Neural progenitor cell (in vitro differentiated cells): ENCODE data around the gene RERE. TPM values are rescaled to one million over a fixed set of nuclear protein-coding genes. Genes with fewer than 3 reads are reported as not detected.

Source experiments
- DNase-seq: peaks from one replicate; pipeline ENCODE4 v3.0.0-alpha.2; 2016; ENCODE audit warnings: low spot score
- H2AFZ ChIP-seq: fragments of 200-600 bp; sonication (generic); replicated peaks from 2 replicates; pipeline ENCODE4 v1.6.1; 2016; ENCODE audit warnings: antibody characterized with exemption
- H3F3A ChIP-seq: fragments of 200-600 bp; sonication (generic); 2 replicates; pipeline ENCODE4 v1.6.1; 2016; ENCODE audit warnings: antibody characterized with exemption, low read depth
- H3K27ac ChIP-seq: fragments of 200-600 bp; sonication (generic); 2 replicates; pipeline ENCODE4 v1.5.1; 2016; ENCODE audit warnings: mild to moderate bottlenecking
- H3K27me3 ChIP-seq: fragments of 200-600 bp; sonication (generic); 2 replicates; pipeline ENCODE4 v1.6.1; 2016; ENCODE audit warnings: mild to moderate bottlenecking, moderate library complexity
- H3K36me3 ChIP-seq: fragments of 200-600 bp; sonication (generic); 2 replicates; pipeline ENCODE4 v1.5.1; 2016
- H3K4me1 ChIP-seq: fragments of 200-600 bp; sonication (generic); 2 replicates; pipeline ENCODE4 v1.6.1; 2016; ENCODE audit warnings: mixed run types
- H3K4me2 ChIP-seq: fragments of 200-600 bp; sonication (generic); 2 replicates; pipeline ENCODE4 v1.6.1; 2016
- H3K4me3 ChIP-seq: fragments of 200-600 bp; sonication (generic); 2 replicates; pipeline ENCODE4 v1.5.1; 2016
- H3K79me2 ChIP-seq: fragments of 200-600 bp; sonication (generic); 2 replicates; pipeline ENCODE4 v1.6.1; 2016; ENCODE audit warnings: low read depth
- H3K9ac ChIP-seq: fragments of 200-600 bp; sonication (generic); 2 replicates; pipeline ENCODE4 v1.6.1; 2016
- H3K9me3 ChIP-seq: fragments of 200-600 bp; sonication (generic); 2 replicates; pipeline ENCODE4 v1.5.1; 2016; ENCODE audit warnings: low read depth
- H4K20me1 ChIP-seq: fragments of 200-600 bp; sonication (generic); 2 replicates; pipeline ENCODE4 v1.6.1; 2016; ENCODE audit warnings: low read depth
- H3K27ac Mint-ChIP-seq: 3 replicates; pipeline ENCODE4 v1.8.0; 2021; ENCODE audit warnings: mixed read lengths
- H3K27me3 Mint-ChIP-seq: 2 replicates; pipeline ENCODE4 v1.8.0; 2022; ENCODE audit warnings: low read depth, mild to moderate bottlenecking, inconsistent platforms, moderate library complexity, mixed read lengths; ENCODE audit not compliant: insufficient read depth
- H3K36me3 Mint-ChIP-seq: 3 replicates; pipeline ENCODE4 v1.8.0; 2021; ENCODE audit warnings: mixed read lengths
- H3K4me1 Mint-ChIP-seq: 3 replicates; pipeline ENCODE4 v1.8.0; 2021; ENCODE audit warnings: mixed read lengths
- H3K4me3 Mint-ChIP-seq: 3 replicates; pipeline ENCODE4 v1.8.0; 2021; ENCODE audit warnings: mild to moderate bottlenecking, moderate library complexity, mixed read lengths
- H3K9me3 Mint-ChIP-seq: 3 replicates; pipeline ENCODE4 v1.8.0; 2020; ENCODE audit warnings: mixed read lengths
- EZH2 ChIP-seq: fragments of 200-600 bp; sonication (generic); IDR thresholded peaks from 2 replicates; pipeline ENCODE4 v1.6.1; 2017; ENCODE audit warnings: antibody characterized with exemption, mild to moderate bottlenecking, moderate library complexity
- EZH2phosphoT487 ChIP-seq: fragments of 200-600 bp; sonication (generic); IDR thresholded peaks from 2 replicates; pipeline ENCODE4 v1.6.1; 2017; ENCODE audit warnings: antibody characterized with exemption
- total RNA-seq: library from RNA; depleted of rRNA; stranded (reverse); fragments of >200 nt; gene quantifications from 2 replicates; pipeline ENCODE4 v1.2.3, GENCODE V29; 2015; ENCODE audit warnings: low replicate concordance
- TF ChIP-seq, protein P1 (sequence below): fragments of 200-600 bp; sonication (generic); IDR thresholded peaks from 2 replicates; pipeline ENCODE4 v1.5.1; 2017; ENCODE audit warnings: antibody characterized with exemption, mild to moderate bottlenecking

Gene RERE
- total RNA-seq, 1 donor from 2014 or later, result 29.8 TPM

- peaks cover 55% of the 10 kb centered on the region for H3K36me3 Mint-ChIP-seq
- peaks cover 19% of the 10 kb centered on the region for H3K4me1 Mint-ChIP-seq
- peaks cover 53% of the 10 kb centered on the region for H3K9me3 Mint-ChIP-seq
- no peak overlapping the region for H3K9ac ChIP-seq
- H3K4me2 ChIP-seq, result no peak overlapping the region
- peaks cover 3% of the 10 kb centered on the region for H3K27me3 Mint-ChIP-seq
- H4K20me1 ChIP-seq, result peaks cover 96% of the 10 kb centered on the region
- peaks cover 25% of the 10 kb centered on the region for H3K4me1 ChIP-seq
- H3K27ac ChIP-seq, result no peak overlapping the region
- DNase-seq, result no peak
- TF ChIP-seq EZH2phosphoT487 (no peak), EZH2 (no peak)
- TF ChIP-seq, protein P1, sequence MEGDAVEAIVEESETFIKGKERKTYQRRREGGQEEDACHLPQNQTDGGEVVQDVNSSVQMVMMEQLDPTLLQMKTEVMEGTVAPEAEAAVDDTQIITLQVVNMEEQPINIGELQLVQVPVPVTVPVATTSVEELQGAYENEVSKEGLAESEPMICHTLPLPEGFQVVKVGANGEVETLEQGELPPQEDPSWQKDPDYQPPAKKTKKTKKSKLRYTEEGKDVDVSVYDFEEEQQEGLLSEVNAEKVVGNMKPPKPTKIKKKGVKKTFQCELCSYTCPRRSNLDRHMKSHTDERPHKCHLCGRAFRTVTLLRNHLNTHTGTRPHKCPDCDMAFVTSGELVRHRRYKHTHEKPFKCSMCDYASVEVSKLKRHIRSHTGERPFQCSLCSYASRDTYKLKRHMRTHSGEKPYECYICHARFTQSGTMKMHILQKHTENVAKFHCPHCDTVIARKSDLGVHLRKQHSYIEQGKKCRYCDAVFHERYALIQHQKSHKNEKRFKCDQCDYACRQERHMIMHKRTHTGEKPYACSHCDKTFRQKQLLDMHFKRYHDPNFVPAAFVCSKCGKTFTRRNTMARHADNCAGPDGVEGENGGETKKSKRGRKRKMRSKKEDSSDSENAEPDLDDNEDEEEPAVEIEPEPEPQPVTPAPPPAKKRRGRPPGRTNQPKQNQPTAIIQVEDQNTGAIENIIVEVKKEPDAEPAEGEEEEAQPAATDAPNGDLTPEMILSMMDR, result no peak
- H3F3A ChIP-seq, result peaks cover 3% of the 10 kb centered on the region
- H3K36me3 ChIP-seq, result no peaks in the 10 kb centered on the region
- H3K27me3 ChIP-seq, result no peaks in the 10 kb centered on the region
- H2AFZ ChIP-seq, result no peak overlapping the region
- H3K4me3 Mint-ChIP-seq, result no peak overlapping the region
- H3K4me3 ChIP-seq, result no peak overlapping the region
- H3K9me3 ChIP-seq, result peaks cover 8% of the 10 kb centered on the region
- H3K27ac Mint-ChIP-seq, result no peak overlapping the region
- peaks cover 100% of the 10 kb centered on the region for H3K79me2 ChIP-seq
Observed at GRCh38 chr1:8693107-8693506, 124.3 kb downstream of the RERE start.

GRCh38 chr1:8691662-8692061 is 125.8 kb downstream of the RERE start:
- Mint-ChIP-seq H3K4me3 (no peak overlapping the region), H3K27me3 (peaks cover 3% of the 10 kb centered on the region), H3K27ac (no peak overlapping the region), H3K9me3 (peaks cover 52% of the 10 kb centered on the region), H3K4me1 (peaks cover 25% of the 10 kb centered on the region), H3K36me3 (peaks cover 54% of the 10 kb centered on the region)
- Histone ChIP-seq H3K9me3 (peaks cover 8% of the 10 kb centered on the region), H3K9ac (no peak overlapping the region), H3K79me2 (peaks cover 100% of the 10 kb centered on the region), H3K27me3 (no peaks in the 10 kb centered on the region), H3K36me3 (no peaks in the 10 kb centered on the region), H3K4me2 (no peak overlapping the region), H3K27ac (no peak overlapping the region), H3F3A (no peaks in the 10 kb centered on the region), H3K4me1 (peaks cover 24% of the 10 kb centered on the region), H2AFZ (no peak overlapping the region), H3K4me3 (no peak overlapping the region), H4K20me1 (peaks cover 97% of the 10 kb centered on the region)
- DNase-seq, result no peak
- TF ChIP-seq, protein P1, result no peak
- TF ChIP-seq EZH2 (no peak), EZH2phosphoT487 (no peak)

- peaks cover 97% of the 10 kb centered on the region for H4K20me1 ChIP-seq
- H3K9ac ChIP-seq, result no peak overlapping the region
- Mint-ChIP-seq H3K4me3 (no peak overlapping the region), H3K36me3 (peaks cover 51% of the 10 kb centered on the region), H3K27ac (no peak overlapping the region), H3K9me3 (peaks cover 46% of the 10 kb centered on the region), H3K4me1 (peaks cover 19% of the 10 kb centered on the region), H3K27me3 (peaks cover 3% of the 10 kb centered on the region)
- H3K36me3 ChIP-seq, result no peaks in the 10 kb centered on the region
- H3K4me2 ChIP-seq, result no peak overlapping the region
- H3K4me1 ChIP-seq, result peaks cover 15% of the 10 kb centered on the region
- no peaks in the 10 kb centered on the region for H3K27me3 ChIP-seq
- peaks cover 100% of the 10 kb centered on the region for H3K79me2 ChIP-seq
- H3K4me3 ChIP-seq, result no peak overlapping the region
- no peaks in the 10 kb centered on the region for H3F3A ChIP-seq
- no peak for DNase-seq
- TF ChIP-seq EZH2 (no peak), EZH2phosphoT487 (no peak)
- TF ChIP-seq, protein P1, result no peak
- no peak overlapping the region for H3K27ac ChIP-seq
- no peak overlapping the region for H2AFZ ChIP-seq
- H3K9me3 ChIP-seq, result peaks cover 8% of the 10 kb centered on the region
Observed at GRCh38 chr1:8690253-8690525, 127.3 kb downstream of the RERE start.
